ENCODE data around the gene ZNF665.
"Not testable (repeated sequence)": the region's sequence is repeated elsewhere in the genome, so short reads cannot be mapped to it uniquely, and the experiment has no call there.

Gene ZNF665

GRCh38 chr19:53157626-53158025, 35.5 kb downstream of the ZNF665 start:
- DNase-seq (ENCODE audit: low spot score), result peak; percentile 14

- no peak for DNase-seq (ENCODE audit: low spot score)
Measured at GRCh38 chr19:53156850-53157249, 36.3 kb downstream of the ZNF665 start.

- no peak for DNase-seq (ENCODE audit: low spot score)
Measured at GRCh38 chr19:53147645-53148044, 45.5 kb downstream of the ZNF665 start.

GRCh38 chr19:53140351-53140750, 52.8 kb downstream of the ZNF665 start:
- no peak for DNase-seq (ENCODE audit: low spot score)

GRCh38 chr19:53136432-53136831, 56.7 kb downstream of the ZNF665 start:
- DNase-seq (ENCODE audit: low spot score), result no peak

GRCh38 chr19:53132141-53132991, 60.8 kb downstream of the ZNF665 start, which contains the start of gene ZNF415:
TSS of gene ZNF415 (minus strand) at chr19:53132910. CDS start at chr19:53122676, 10,234 bp downstream.
- peak; percentile 96 for DNase-seq (ENCODE audit: low spot score)

GRCh38 chr19:53131727-53132126, 61.4 kb downstream of the ZNF665 start:
- no peak for DNase-seq (ENCODE audit: low spot score)

GRCh38 chr19:53131085-53131590, 62.0 kb downstream of the ZNF665 start:
- DNase-seq (ENCODE audit: low spot score), result no peak

GRCh38 chr19:53130506-53130905, 62.7 kb downstream of the ZNF665 start:
- DNase-seq (ENCODE audit: low spot score), result no peak

GRCh38 chr19:53126733-53127526, 66.2 kb downstream of the ZNF665 start:
- DNase-seq (ENCODE audit: low spot score), result not testable (repeated sequence)

GRCh38 chr19:53123400-53123799, 69.8 kb downstream of the ZNF665 start:
- DNase-seq (ENCODE audit: low spot score), result no peak
